HCT116 (cell line): ENCODE measurements around the gene CTTNBP2NL. TPM values are rescaled to one million over a fixed set of nuclear protein-coding genes. Genes with fewer than 3 reads are reported as not detected.

Experiments
- ATAC-seq: fragments of 200-7000 bp; cut with Tn5 transposase; 2 replicates; pipeline ENCODE4 v1.9.1; 2020; ENCODE audit warnings: mild to moderate bottlenecking, moderate library complexity
- BruUV-seq: library from RNA; stranded (reverse); fragments of 400-500 nt; replicated peaks from 2 replicates; lab custom pipeline; 2021; lab: Mats Ljungman, UMichigan
- CTCF ChIA-PET: fragments of 300-600 bp; sonication (Branson Sonifier 250); formaldehyde crosslinking; loops from one replicate; lab custom pipeline; 2021; ENCODE audit warnings: antibody characterized with exemption; lab: Charles Lee
- POLR2A ChIA-PET: fragments of 300-600, 350-600 bp; sonication (Branson Sonifier 250); formaldehyde crosslinking; loops from one replicate; lab custom pipeline; 2021; ENCODE audit warnings: antibody characterized with exemption; lab: Charles Lee
- RAD21 ChIA-PET, 2 experiments: fragments of 300-600 bp; sonication (Branson Sonifier 250); formaldehyde crosslinking; loops; one replicate each; lab custom pipeline; 2023; ENCODE audit warnings: low total read pairs in 2 of 2; ENCODE audit not compliant: uncharacterized antibody in 2 of 2, unreplicated experiment in 2 of 2, low non-redundant PET in 1 of 2; lab: Charles Lee
- DNase-seq: peaks from one replicate; pipeline ENCODE4 v3.0.0-alpha.2; 2010; ENCODE audit warnings: low read depth, low spot score
- H2AFZ ChIP-seq: fragments of 200-600 bp; shearing (Covaris generic), sonication (generic); 2 replicates; pipeline ENCODE4 v1.6.1; 2017; ENCODE audit warnings: low read depth, mixed run types, mixed read lengths, antibody characterized with exemption, low read length; ENCODE audit not compliant: poor library complexity, severe bottlenecking
- H3K27ac ChIP-seq: 2 replicates; pipeline ENCODE4 v1.5.1; 2012; ENCODE audit warnings: low read depth, low read length
- H3K27me3 ChIP-seq: fragments of 200-600 bp; sonication (generic); 2 replicates; pipeline ENCODE4 v1.6.1; 2016; ENCODE audit warnings: mixed run types, low read length, mixed read lengths; ENCODE audit not compliant: insufficient read depth
- H3K36me3 ChIP-seq, 2 experiments: fragments of 200-500 bp in 1 of 2; fragments of 200-600 bp in 1 of 2; sonication (Bioruptor generic) in 1 of 2; sonication (generic) in 1 of 2; 2 replicates each; pipeline versions ENCODE4 v1.5.1 to v1.6.1; 2014 to 2016; ENCODE audit warnings: low read length in 2 of 2, inconsistent platforms in 1 of 2, mixed read lengths in 1 of 2, mixed run types in 1 of 2; ENCODE audit not compliant: insufficient read depth in 2 of 2, control insufficient read depth in 1 of 2
- H3K4me1 ChIP-seq, 2 experiments: fragments of 200-600 bp in 1 of 2; sonication (generic) in 1 of 2; 2 replicates each; pipeline versions ENCODE4 v1.5.1 to v1.6.1; 2012 to 2017; ENCODE audit warnings: low read length in 2 of 2, inconsistent platforms in 1 of 2, mild to moderate bottlenecking in 1 of 2, mixed read lengths in 1 of 2, mixed run types in 1 of 2, moderate library complexity in 1 of 2; ENCODE audit not compliant: insufficient read depth in 2 of 2, control insufficient read depth in 1 of 2
- H3K4me2 ChIP-seq: fragments of 200-600 bp; sonication (generic); 2 replicates; pipeline ENCODE4 v1.6.1; 2017; ENCODE audit warnings: mixed run types, low read length, mixed read lengths
- H3K4me3 ChIP-seq, 2 experiments: fragments of 200-600 bp in 1 of 2; sonication (generic) in 1 of 2; replicated peaks in 1 of 2; 2 replicates each; pipeline ENCODE4 v1.5.1; 2011 to 2016; ENCODE audit warnings: low read length in 2 of 2, control low read depth in 1 of 2, low read depth in 1 of 2, mild to moderate bottlenecking in 1 of 2, mixed read lengths in 1 of 2, mixed run types in 1 of 2
- H3K79me2 ChIP-seq: fragments of 200-600 bp; sonication (generic); 2 replicates; pipeline ENCODE4 v1.6.1; 2017; ENCODE audit warnings: mild to moderate bottlenecking, mixed run types, low read length, moderate library complexity, mixed read lengths; ENCODE audit not compliant: insufficient read depth
- H3K9ac ChIP-seq: fragments of 200-600 bp; sonication (generic); 2 replicates; pipeline ENCODE4 v1.6.1; 2016; ENCODE audit warnings: low read length, mixed read lengths
- H3K9me2 ChIP-seq: fragments of 200-600 bp; sonication (generic), shearing (Covaris generic); 2 replicates; pipeline ENCODE4 v1.6.1; 2017; ENCODE audit warnings: mixed run types, mild to moderate bottlenecking, moderate library complexity; ENCODE audit not compliant: insufficient read depth
- H3K9me3 ChIP-seq, 2 experiments: fragments of 200-500 bp in 1 of 2; fragments of 200-600 bp in 1 of 2; sonication (Bioruptor generic) in 1 of 2; sonication (generic) in 1 of 2; 2 replicates each; pipeline ENCODE4 v1.6.1; 2014 to 2017; ENCODE audit warnings: low read length in 2 of 2, mixed read lengths in 2 of 2, inconsistent platforms in 1 of 2, low read depth in 1 of 2, mild to moderate bottlenecking in 1 of 2, mixed run types in 1 of 2, moderate library complexity in 1 of 2; ENCODE audit not compliant: control insufficient read depth in 1 of 2, insufficient read depth in 1 of 2
- H4K20me1 ChIP-seq: fragments of 200-600 bp; sonication (generic), shearing (Covaris generic); 2 replicates; pipeline ENCODE4 v1.6.1; 2017; ENCODE audit warnings: mixed run types, mild to moderate bottlenecking, moderate library complexity; ENCODE audit not compliant: insufficient read depth
- CBX3 ChIP-seq: IDR thresholded peaks from 2 replicates; pipeline ENCODE4 v1.6.1; 2012; ENCODE audit warnings: low read depth
- CEBPB ChIP-seq: IDR thresholded peaks from 2 replicates; pipeline ENCODE4 v1.6.1; 2012; ENCODE audit warnings: low read depth
- EGR1 ChIP-seq: IDR thresholded peaks from 2 replicates; pipeline ENCODE4 v1.6.1; 2012; ENCODE audit warnings: low read depth
- ELF1 ChIP-seq: IDR thresholded peaks from 2 replicates; pipeline ENCODE4 v1.6.1; 2012; ENCODE audit warnings: low read depth, borderline replicate concordance
- EZH2phosphoT487 ChIP-seq: fragments of 200-600 bp; IDR thresholded peaks from 2 replicates; pipeline ENCODE4 v1.6.1; 2018; ENCODE audit warnings: antibody characterized with exemption, borderline replicate concordance
- FOSL1 ChIP-seq: IDR thresholded peaks from 2 replicates; pipeline ENCODE4 v1.6.1; 2012; ENCODE audit warnings: low read depth
- POLR2A ChIP-seq: IDR thresholded peaks from 2 replicates; pipeline ENCODE4 v1.7.0; 2011; ENCODE audit warnings: borderline replicate concordance; ENCODE audit not compliant: insufficient read depth, insufficient read length; ENCODE audit errors: extremely low read depth
- POLR2AphosphoS5 ChIP-seq: IDR thresholded peaks from 2 replicates; pipeline ENCODE4 v1.6.1; 2011; ENCODE audit warnings: mild to moderate bottlenecking, low read depth, low read length, moderate library complexity
- RAD21 ChIP-seq: IDR thresholded peaks from 2 replicates; pipeline ENCODE4 v1.6.1; 2012; ENCODE audit warnings: low read depth, mild to moderate bottlenecking
- SP1 ChIP-seq: IDR thresholded peaks from 2 replicates; pipeline ENCODE4 v1.6.1; 2012; ENCODE audit warnings: low read depth
- SRF ChIP-seq: IDR thresholded peaks from 2 replicates; pipeline ENCODE4 v1.6.1; 2012; ENCODE audit warnings: low read depth
- TCF7L2 ChIP-seq: IDR thresholded peaks from 2 replicates; pipeline ENCODE4 v1.7.0; 2011; ENCODE audit warnings: borderline replicate concordance, inconsistent platforms; ENCODE audit not compliant: insufficient read depth, insufficient read length; ENCODE audit errors: extremely low read depth
- YY1 ChIP-seq: IDR thresholded peaks from 2 replicates; pipeline ENCODE4 v1.6.1; 2011; ENCODE audit warnings: low read length, low read depth, moderate library complexity, mild to moderate bottlenecking; ENCODE audit not compliant: insufficient replicate concordance; ENCODE audit errors: extremely low read depth
- ZFX ChIP-seq: fragments of 450-650 bp; IDR thresholded peaks from 2 replicates; pipeline ENCODE4 v1.6.1; 2017
- intact Hi-C: fragments of 100-400 bp; cut with micrococcal nuclease; formaldehyde crosslinking; loops from 2 replicates; pipeline ENCODE4 v1.10.0; 2022
- total RNA-seq: library from RNA; stranded (reverse); gene quantifications from one replicate; pipeline ENCODE4 v1.2.1, GENCODE V29; 2021; ENCODE audit not compliant: unreplicated experiment
- TF ChIP-seq, protein P1 (sequence below): IDR thresholded peaks from 2 replicates; pipeline ENCODE4 v1.6.1; 2012
- TF ChIP-seq, protein P2 (sequence below): IDR thresholded peaks from 2 replicates; pipeline ENCODE4 v1.6.1; 2012; ENCODE audit warnings: low read depth
- TF ChIP-seq, protein P3 (sequence below), 3 experiments: fragments of 200-600 bp in 1 of 3; sonication (generic) in 1 of 3; IDR thresholded peaks in 2 of 3; conservative IDR thresholded peaks in 1 of 3; 2 replicates each; pipeline ENCODE4 v1.5.1; 2012 to 2017; ENCODE audit warnings: low read depth in 2 of 3, low read length in 2 of 3, antibody characterized with exemption in 1 of 3, borderline replicate concordance in 1 of 3, control low read depth in 1 of 3, mild to moderate bottlenecking in 1 of 3, mixed read lengths in 1 of 3, mixed run types in 1 of 3, moderate library complexity in 1 of 3; ENCODE audit not compliant: insufficient read depth in 1 of 3

CTTNBP2NL gene
- total RNA-seq, 1 experiment from 2014 or later = 18.0 TPM

DNA sequence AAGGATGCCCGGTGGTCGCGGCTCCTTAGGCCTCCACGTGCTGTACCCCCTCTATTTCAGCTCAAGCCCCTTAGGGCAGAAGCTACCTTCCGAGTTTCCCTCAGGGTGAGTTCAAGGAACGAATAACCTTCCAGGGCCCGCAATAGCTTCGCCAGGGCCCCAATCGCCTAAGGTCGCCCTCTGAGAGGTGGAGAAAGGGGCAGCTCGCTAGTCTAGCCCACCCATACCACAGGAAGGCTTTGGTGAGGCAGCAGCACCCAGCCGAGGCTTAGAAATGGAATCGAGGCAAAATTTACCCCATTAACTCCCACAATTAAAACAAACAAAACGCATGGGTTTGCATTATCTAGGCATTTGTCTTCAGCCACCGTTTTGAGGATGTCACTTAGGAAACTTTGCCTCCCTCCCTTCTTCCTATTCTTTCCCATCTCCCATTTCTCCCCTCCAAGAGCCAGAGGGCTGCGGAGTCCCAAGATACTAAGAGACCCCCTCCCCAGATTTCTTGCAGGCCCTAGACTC lies 113.7 kb downstream of the CTTNBP2NL start:
- no peaks in the 10 kb centered on the region for H3K9me2 ChIP-seq
- ChIA-PET POLR2A (no interaction called here), RAD21 (no interaction called here), CTCF (no interaction called here)
- peaks cover 9 to 17% of the 10 kb centered on the region in 2 experiments; a peak in 3 of 4 replicates for H3K4me1 ChIP-seq
- DNase-seq = no peak
- no peaks in the 10 kb centered on the region for H3K79me2 ChIP-seq
- H3K9me3 ChIP-seq = no peaks in the 10 kb centered on the region
- no peaks in the 10 kb centered on the region for H3K27me3 ChIP-seq
- TF ChIP-seq ZFX = no peak
- no peaks in the 10 kb centered on the region for H3K36me3 ChIP-seq
- no peak overlapping the region for H3K4me3 ChIP-seq
- intact Hi-C loops = loop anchor here (10.0 kb wide), 1 partner anchor 105 kb away; the partner anchor contains the start of genes CAPZA1 and ST7L
- H3K4me2 ChIP-seq = no peak overlapping the region
- no peak overlapping the region for H3K27ac ChIP-seq
- H3K9ac ChIP-seq = no peak overlapping the region
- no peak overlapping the region for H2AFZ ChIP-seq
- BruUV-seq = no TSS peak
- no peak for ATAC-seq
- H4K20me1 ChIP-seq = no peaks in the 10 kb centered on the region

DNA sequence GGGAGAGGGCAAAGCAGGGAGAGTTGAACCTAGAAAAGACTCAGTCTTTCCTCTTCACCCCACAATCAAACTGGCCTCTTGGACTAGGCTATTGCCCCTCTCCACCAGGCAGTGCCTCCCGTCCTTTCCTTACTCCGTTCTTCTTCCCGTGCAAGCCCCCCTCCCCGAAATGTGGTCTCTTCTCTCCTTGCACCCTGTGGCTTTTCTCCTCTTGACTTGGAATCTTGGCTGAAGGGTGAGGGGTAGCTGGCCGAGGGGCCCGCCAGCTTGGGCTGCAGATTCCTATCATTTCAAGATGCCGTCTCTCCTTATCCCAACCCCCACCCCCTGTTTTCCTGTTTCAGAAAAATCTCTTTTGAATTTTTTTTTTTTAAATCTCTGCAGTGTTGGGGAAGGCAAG lies 114.3 kb downstream of the CTTNBP2NL start:
- no peaks in the 10 kb centered on the region for H3K79me2 ChIP-seq
- CTCF ChIA-PET = no interaction called here
- DNase-seq = no peak
- no peak for TF ChIP-seq POLR2AphosphoS5
- no peak for TF ChIP-seq ZFX
- TF ChIP-seq, protein P1, sequence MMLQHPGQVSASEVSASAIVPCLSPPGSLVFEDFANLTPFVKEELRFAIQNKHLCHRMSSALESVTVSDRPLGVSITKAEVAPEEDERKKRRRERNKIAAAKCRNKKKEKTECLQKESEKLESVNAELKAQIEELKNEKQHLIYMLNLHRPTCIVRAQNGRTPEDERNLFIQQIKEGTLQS = no peak
- TF ChIP-seq TCF7L2 = no peak
- TF ChIP-seq EGR1 = no peak
- TF ChIP-seq, protein P2, sequence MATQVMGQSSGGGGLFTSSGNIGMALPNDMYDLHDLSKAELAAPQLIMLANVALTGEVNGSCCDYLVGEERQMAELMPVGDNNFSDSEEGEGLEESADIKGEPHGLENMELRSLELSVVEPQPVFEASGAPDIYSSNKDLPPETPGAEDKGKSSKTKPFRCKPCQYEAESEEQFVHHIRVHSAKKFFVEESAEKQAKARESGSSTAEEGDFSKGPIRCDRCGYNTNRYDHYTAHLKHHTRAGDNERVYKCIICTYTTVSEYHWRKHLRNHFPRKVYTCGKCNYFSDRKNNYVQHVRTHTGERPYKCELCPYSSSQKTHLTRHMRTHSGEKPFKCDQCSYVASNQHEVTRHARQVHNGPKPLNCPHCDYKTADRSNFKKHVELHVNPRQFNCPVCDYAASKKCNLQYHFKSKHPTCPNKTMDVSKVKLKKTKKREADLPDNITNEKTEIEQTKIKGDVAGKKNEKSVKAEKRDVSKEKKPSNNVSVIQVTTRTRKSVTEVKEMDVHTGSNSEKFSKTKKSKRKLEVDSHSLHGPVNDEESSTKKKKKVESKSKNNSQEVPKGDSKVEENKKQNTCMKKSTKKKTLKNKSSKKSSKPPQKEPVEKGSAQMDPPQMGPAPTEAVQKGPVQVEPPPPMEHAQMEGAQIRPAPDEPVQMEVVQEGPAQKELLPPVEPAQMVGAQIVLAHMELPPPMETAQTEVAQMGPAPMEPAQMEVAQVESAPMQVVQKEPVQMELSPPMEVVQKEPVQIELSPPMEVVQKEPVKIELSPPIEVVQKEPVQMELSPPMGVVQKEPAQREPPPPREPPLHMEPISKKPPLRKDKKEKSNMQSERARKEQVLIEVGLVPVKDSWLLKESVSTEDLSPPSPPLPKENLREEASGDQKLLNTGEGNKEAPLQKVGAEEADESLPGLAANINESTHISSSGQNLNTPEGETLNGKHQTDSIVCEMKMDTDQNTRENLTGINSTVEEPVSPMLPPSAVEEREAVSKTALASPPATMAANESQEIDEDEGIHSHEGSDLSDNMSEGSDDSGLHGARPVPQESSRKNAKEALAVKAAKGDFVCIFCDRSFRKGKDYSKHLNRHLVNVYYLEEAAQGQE = no peak
- TF ChIP-seq SRF = no peak
- TF ChIP-seq CBX3 = no peak
- no peak for TF ChIP-seq CEBPB
- no peak for TF ChIP-seq ELF1
- TF ChIP-seq POLR2A = no peak
- no peak for TF ChIP-seq FOSL1
- no peak for TF ChIP-seq RAD21
- no peak for TF ChIP-seq SP1
- TF ChIP-seq EZH2phosphoT487 = no peak
- TF ChIP-seq, protein P3, sequence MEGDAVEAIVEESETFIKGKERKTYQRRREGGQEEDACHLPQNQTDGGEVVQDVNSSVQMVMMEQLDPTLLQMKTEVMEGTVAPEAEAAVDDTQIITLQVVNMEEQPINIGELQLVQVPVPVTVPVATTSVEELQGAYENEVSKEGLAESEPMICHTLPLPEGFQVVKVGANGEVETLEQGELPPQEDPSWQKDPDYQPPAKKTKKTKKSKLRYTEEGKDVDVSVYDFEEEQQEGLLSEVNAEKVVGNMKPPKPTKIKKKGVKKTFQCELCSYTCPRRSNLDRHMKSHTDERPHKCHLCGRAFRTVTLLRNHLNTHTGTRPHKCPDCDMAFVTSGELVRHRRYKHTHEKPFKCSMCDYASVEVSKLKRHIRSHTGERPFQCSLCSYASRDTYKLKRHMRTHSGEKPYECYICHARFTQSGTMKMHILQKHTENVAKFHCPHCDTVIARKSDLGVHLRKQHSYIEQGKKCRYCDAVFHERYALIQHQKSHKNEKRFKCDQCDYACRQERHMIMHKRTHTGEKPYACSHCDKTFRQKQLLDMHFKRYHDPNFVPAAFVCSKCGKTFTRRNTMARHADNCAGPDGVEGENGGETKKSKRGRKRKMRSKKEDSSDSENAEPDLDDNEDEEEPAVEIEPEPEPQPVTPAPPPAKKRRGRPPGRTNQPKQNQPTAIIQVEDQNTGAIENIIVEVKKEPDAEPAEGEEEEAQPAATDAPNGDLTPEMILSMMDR (IDR thresholded peaks at IDR 0.05 in 2 of 3, conservative IDR thresholded peaks at IDR 0.05 in 1 of 3; ENCODE audit: borderline replicate concordance in 1 of 3, insufficient read depth in 1 of 3, low read depth in 2 of 3, low read length in 2 of 3) = no peak
- TF ChIP-seq YY1 = no peak

More for the DNA sequence above, 114.3 kb downstream of the CTTNBP2NL start:
- no peaks in the 10 kb centered on the region for H3K9me2 ChIP-seq
- no peaks in the 10 kb centered on the region for H3K9me3 ChIP-seq
- H3K27me3 ChIP-seq = no peaks in the 10 kb centered on the region
- ChIA-PET POLR2A (no interaction called here), RAD21 (no interaction called here)
- H4K20me1 ChIP-seq = no peaks in the 10 kb centered on the region
- no peaks in the 10 kb centered on the region for H3K36me3 ChIP-seq
- H2AFZ ChIP-seq = no peak overlapping the region
- ATAC-seq = no peak
- H3K4me3 ChIP-seq = no peak overlapping the region
- BruUV-seq = no TSS peak
- H3K27ac ChIP-seq = no peak overlapping the region
- intact Hi-C loops = no loop called here
- no peak overlapping the region for H3K4me2 ChIP-seq
- H3K9ac ChIP-seq = no peak overlapping the region
- peaks cover 9 to 18% of the 10 kb centered on the region in 2 experiments; a peak in 3 of 4 replicates for H3K4me1 ChIP-seq
